SK-N-SH (cell line): Measurements from ENCODE around the gene GAB1. TPM values are rescaled to one million over a fixed set of nuclear protein-coding genes. Genes with fewer than 3 reads are reported as not detected.

Experiments used
- CTCF ChIA-PET: fragments of 300-600, 350-600 bp; formaldehyde crosslinking; extraction: SDS; loops from one replicate; lab custom pipeline; 2021; lab: Yijun Ruan, JAX
- POLR2A ChIA-PET: fragments of 350-600 bp; sonication (Branson Sonifier 250); formaldehyde crosslinking; extraction: SDS; loops from one replicate; lab custom pipeline; 2020; ENCODE audit warnings: antibody characterized with exemption, inconsistent platforms; lab: Yijun Ruan, JAX
- DNase-seq: peaks from one replicate; pipeline ENCODE4 v3.0.0; 2012
- H2AFZ ChIP-seq: fragments of 200-600 bp; sonication (generic); 2 replicates; pipeline ENCODE4 v1.8.1; 2016; ENCODE audit warnings: antibody characterized with exemption, mild to moderate bottlenecking, low read depth
- H3F3A ChIP-seq: fragments of 200-600 bp; sonication (generic); replicated peaks from 2 replicates; pipeline ENCODE3; 2016; ENCODE audit warnings: antibody characterized with exemption, mild to moderate bottlenecking; ENCODE audit not compliant: insufficient read depth
- H3K27ac ChIP-seq, 2 experiments: fragments of 200-500 bp in 1 of 2; fragments of 200-600 bp in 1 of 2; sonication (Bioruptor generic) in 1 of 2; sonication (generic), shearing (Covaris generic) in 1 of 2; 2 replicates each; pipeline versions ENCODE4 v1.5.1 to v1.6.1; 2014 to 2016; ENCODE audit warnings: low read depth in 2 of 2, inconsistent platforms in 1 of 2, low read length in 1 of 2, mild to moderate bottlenecking in 1 of 2, mixed read lengths in 1 of 2
- H3K27me3 ChIP-seq: fragments of 200-600 bp; sonication (generic), shearing (Covaris generic); 2 replicates; pipeline ENCODE4 v1.6.1; 2016; ENCODE audit warnings: mixed run types; ENCODE audit not compliant: insufficient read depth
- H3K36me3 ChIP-seq, 2 experiments: fragments of 200-500 bp in 1 of 2; fragments of 200-600 bp in 1 of 2; sonication (Bioruptor generic) in 1 of 2; sonication (generic) in 1 of 2; replicated peaks in 1 of 2; 2 replicates each; pipeline versions ENCODE3 to v1.5.1; 2014 to 2016; ENCODE audit warnings: low read length in 1 of 2, mild to moderate bottlenecking in 1 of 2; ENCODE audit not compliant: insufficient read depth in 2 of 2, control insufficient read depth in 1 of 2
- H3K4me1 ChIP-seq, 2 experiments: fragments of 200-500 bp in 1 of 2; fragments of 200-600 bp in 1 of 2; sonication (Bioruptor generic) in 1 of 2; sonication (generic), shearing (Covaris generic) in 1 of 2; 2 replicates each; pipeline versions ENCODE4 v1.5.1 to v1.6.1; 2014 to 2016; ENCODE audit warnings: low read depth in 1 of 2, low read length in 1 of 2, mixed run types in 1 of 2; ENCODE audit not compliant: insufficient read depth in 2 of 2, control insufficient read depth in 1 of 2
- H3K4me2 ChIP-seq: fragments of 200-600 bp; sonication (generic), shearing (Covaris generic); 2 replicates; pipeline ENCODE4 v1.6.1; 2017; ENCODE audit warnings: mixed run types
- H3K4me3 ChIP-seq, 2 experiments: fragments of 200-500 bp in 1 of 2; fragments of 200-600 bp in 1 of 2; sonication (Bioruptor generic) in 1 of 2; sonication (generic), shearing (Covaris generic) in 1 of 2; 2 replicates each; pipeline versions ENCODE4 v1.5.1 to v1.8.1; 2014 to 2016; ENCODE audit warnings: low read depth in 2 of 2, inconsistent platforms in 1 of 2, low read length in 1 of 2, mild to moderate bottlenecking in 1 of 2, mixed read lengths in 1 of 2, moderate library complexity in 1 of 2
- H3K79me2 ChIP-seq: fragments of 200-600 bp; sonication (generic); 2 replicates; pipeline ENCODE4 v1.8.1; 2017; ENCODE audit warnings: mild to moderate bottlenecking; ENCODE audit not compliant: insufficient read depth
- H3K9ac ChIP-seq: fragments of 200-600 bp; sonication (generic); 2 replicates; pipeline ENCODE4 v1.6.1; 2017; ENCODE audit warnings: mixed run types
- H3K9me2 ChIP-seq: fragments of 200-600 bp; sonication (generic); 2 replicates; pipeline ENCODE4 v1.6.1; 2017; ENCODE audit warnings: mixed run types
- H3K9me3 ChIP-seq: fragments of 200-600 bp; sonication (generic); 2 replicates; pipeline ENCODE4 v1.6.1; 2017; ENCODE audit warnings: mixed run types, mild to moderate bottlenecking, moderate library complexity
- H4K20me1 ChIP-seq: fragments of 200-600 bp; sonication (generic); 2 replicates; pipeline ENCODE4 v1.6.1; 2017; ENCODE audit warnings: mild to moderate bottlenecking, mixed run types; ENCODE audit not compliant: insufficient read depth
- ELF1 ChIP-seq: IDR thresholded peaks from 2 replicates; pipeline ENCODE4 v1.4.0; 2012
- FOSL2 ChIP-seq: IDR thresholded peaks from 2 replicates; pipeline ENCODE4 v1.4.0; 2012; ENCODE audit warnings: low read depth, mild to moderate bottlenecking, moderate library complexity, borderline replicate concordance
- FOXJ3 ChIP-seq: sonication (generic); formaldehyde crosslinking; IDR thresholded peaks from 2 replicates; pipeline ENCODE4 v1.5.1; 2020; ENCODE audit warnings: mild to moderate bottlenecking, missing genetic modification reagents
- GABPA ChIP-seq: IDR thresholded peaks from 2 replicates; pipeline ENCODE4 v1.4.0; 2012; ENCODE audit warnings: low read depth, mild to moderate bottlenecking
- JUND ChIP-seq: IDR thresholded peaks from 2 replicates; pipeline ENCODE4 v1.4.0; 2012
- MEF2A ChIP-seq: IDR thresholded peaks from 2 replicates; pipeline ENCODE4 v1.4.0; 2012; ENCODE audit warnings: low read depth, borderline replicate concordance
- NRF1 ChIP-seq: IDR thresholded peaks from 2 replicates; pipeline ENCODE4 v1.6.1; 2012; ENCODE audit warnings: low read depth, mild to moderate bottlenecking, low read length
- POLR2AphosphoS5 ChIP-seq: IDR thresholded peaks from 2 replicates; pipeline ENCODE4 v1.6.1; 2012; ENCODE audit warnings: low read depth, low read length
- RAD21 ChIP-seq: IDR thresholded peaks from 2 replicates; pipeline ENCODE4 v1.6.1; 2012; ENCODE audit warnings: mild to moderate bottlenecking, low read length
- RFX5 ChIP-seq: IDR thresholded peaks from 2 replicates; pipeline ENCODE4 v1.6.1; 2012; ENCODE audit warnings: mild to moderate bottlenecking, improper control_type of control experiment, low read length
- SIN3A ChIP-seq: IDR thresholded peaks from 2 replicates; pipeline ENCODE4 v1.6.1; 2012; ENCODE audit warnings: low read depth, mild to moderate bottlenecking, low read length, moderate library complexity, borderline replicate concordance
- SMC3 ChIP-seq: IDR thresholded peaks from 2 replicates; pipeline ENCODE4 v1.6.1; 2012; ENCODE audit warnings: low read depth, low read length, improper control_type of control experiment
- TAF1 ChIP-seq: IDR thresholded peaks from 2 replicates; pipeline ENCODE4 v1.6.1; 2012; ENCODE audit warnings: low read depth, mild to moderate bottlenecking, low read length, moderate library complexity, borderline replicate concordance
- TCF12 ChIP-seq: IDR thresholded peaks from 2 replicates; pipeline ENCODE4 v1.4.0; 2012
- TEAD4 ChIP-seq: IDR thresholded peaks from 2 replicates; pipeline ENCODE4 v1.4.0; 2012; ENCODE audit warnings: mild to moderate bottlenecking, borderline replicate concordance; ENCODE audit not compliant: insufficient read depth
- YY1 ChIP-seq: IDR thresholded peaks from 2 replicates; pipeline ENCODE4 v1.4.0; 2012; ENCODE audit warnings: low read depth, mild to moderate bottlenecking
- WGBS: methylation state at CpG from one replicate; pipeline ENCODE4 v1.1.6; 2017; ENCODE audit warnings: low lambda C conversion rate; 5-methylcytosine and 5-hydroxymethylcytosine counted together
- polyA plus RNA-seq, 3 experiments: library from polyadenylated mRNA; depleted of rRNA; stranded (reverse); fragments of >200 nt; gene quantifications; 2 replicates each; pipeline ENCODE4 v1.2.3, GENCODE V29; 2012
- TF ChIP-seq, protein P1 (sequence below): IDR thresholded peaks from 2 replicates; pipeline ENCODE4 v1.4.0; 2012; ENCODE audit warnings: low read depth
- TF ChIP-seq, protein P2 (sequence below): IDR thresholded peaks from 2 replicates; pipeline ENCODE4 v1.4.0; 2012; ENCODE audit warnings: low read depth, borderline replicate concordance
- TF ChIP-seq, protein P3 (sequence below): fragments of 150-350 bp; IDR thresholded peaks from 2 replicates; pipeline ENCODE4 v1.6.1; 2017; ENCODE audit warnings: antibody characterized with exemption, low read length, low read depth, borderline replicate concordance
- TF ChIP-seq, protein P4 (sequence below): IDR thresholded peaks from 2 replicates; pipeline ENCODE4 v1.6.1; 2012; ENCODE audit warnings: mild to moderate bottlenecking, low read depth, low read length, moderate library complexity

GAB1 gene
- polyA plus RNA-seq, 1 of the 3 experiments (the other 2 are of a cell fraction) = 3.7 TPM

DNA sequence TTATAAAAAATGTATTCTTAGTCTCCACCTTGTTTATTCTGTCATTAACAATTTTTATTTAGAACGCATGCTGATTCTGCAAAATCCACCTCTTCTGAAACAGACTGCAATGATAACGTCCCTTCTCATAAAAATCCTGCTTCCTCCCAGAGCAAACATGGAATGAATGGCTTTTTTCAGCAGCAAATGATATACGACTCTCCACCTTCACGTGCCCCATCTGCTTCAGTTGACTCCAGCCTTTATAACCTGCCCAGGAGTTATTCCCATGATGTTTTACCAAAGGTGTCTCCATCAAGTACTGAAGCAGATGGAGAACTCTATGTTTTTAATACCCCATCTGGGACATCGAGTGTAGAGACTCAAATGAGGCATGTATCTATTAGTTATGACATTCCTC lies 101.3 kb downstream of the GAB1 start:
- H3K9me3 ChIP-seq = no peaks in the 10 kb centered on the region
- POLR2A ChIA-PET = no interaction called here
- 84% methylated on average over 5 of the region's 5 CpGs for WGBS

More for the DNA sequence above, 101.3 kb downstream of the GAB1 start:
- no peak overlapping the region for H3K9ac ChIP-seq
- no peak overlapping the region for H2AFZ ChIP-seq
- no peaks in the 10 kb centered on the region for H3K9me2 ChIP-seq
- H3K4me3 ChIP-seq = no peak overlapping the region
- peaks cover 15 to 43% of the 10 kb centered on the region in 2 experiments for H3K36me3 ChIP-seq
- H3F3A ChIP-seq = no peaks in the 10 kb centered on the region
- no peaks in the 10 kb centered on the region; a peak in 1 of 4 replicates for H3K4me1 ChIP-seq
- no peak for DNase-seq
- TF ChIP-seq TAF1 (no peak), ELF1 (no peak), RAD21 (no peak), JUND (no peak), POLR2AphosphoS5 (no peak), YY1 (no peak), GABPA (no peak), RFX5 (no peak), TCF12 (no peak), SMC3 (no peak), FOXJ3 (CRISPR knock-in tag) (no peak), SIN3A (no peak), FOSL2 (no peak), TEAD4 (no peak), NRF1 (no peak), MEF2A (no peak)
- TF ChIP-seq, protein P1, sequence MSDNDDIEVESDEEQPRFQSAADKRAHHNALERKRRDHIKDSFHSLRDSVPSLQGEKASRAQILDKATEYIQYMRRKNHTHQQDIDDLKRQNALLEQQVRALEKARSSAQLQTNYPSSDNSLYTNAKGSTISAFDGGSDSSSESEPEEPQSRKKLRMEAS = no peak
- TF ChIP-seq, protein P2, sequence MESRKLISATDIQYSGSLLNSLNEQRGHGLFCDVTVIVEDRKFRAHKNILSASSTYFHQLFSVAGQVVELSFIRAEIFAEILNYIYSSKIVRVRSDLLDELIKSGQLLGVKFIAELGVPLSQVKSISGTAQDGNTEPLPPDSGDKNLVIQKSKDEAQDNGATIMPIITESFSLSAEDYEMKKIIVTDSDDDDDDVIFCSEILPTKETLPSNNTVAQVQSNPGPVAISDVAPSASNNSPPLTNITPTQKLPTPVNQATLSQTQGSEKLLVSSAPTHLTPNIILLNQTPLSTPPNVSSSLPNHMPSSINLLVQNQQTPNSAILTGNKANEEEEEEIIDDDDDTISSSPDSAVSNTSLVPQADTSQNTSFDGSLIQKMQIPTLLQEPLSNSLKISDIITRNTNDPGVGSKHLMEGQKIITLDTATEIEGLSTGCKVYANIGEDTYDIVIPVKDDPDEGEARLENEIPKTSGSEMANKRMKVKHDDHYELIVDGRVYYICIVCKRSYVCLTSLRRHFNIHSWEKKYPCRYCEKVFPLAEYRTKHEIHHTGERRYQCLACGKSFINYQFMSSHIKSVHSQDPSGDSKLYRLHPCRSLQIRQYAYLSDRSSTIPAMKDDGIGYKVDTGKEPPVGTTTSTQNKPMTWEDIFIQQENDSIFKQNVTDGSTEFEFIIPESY = no peak
- TF ChIP-seq, protein P3, sequence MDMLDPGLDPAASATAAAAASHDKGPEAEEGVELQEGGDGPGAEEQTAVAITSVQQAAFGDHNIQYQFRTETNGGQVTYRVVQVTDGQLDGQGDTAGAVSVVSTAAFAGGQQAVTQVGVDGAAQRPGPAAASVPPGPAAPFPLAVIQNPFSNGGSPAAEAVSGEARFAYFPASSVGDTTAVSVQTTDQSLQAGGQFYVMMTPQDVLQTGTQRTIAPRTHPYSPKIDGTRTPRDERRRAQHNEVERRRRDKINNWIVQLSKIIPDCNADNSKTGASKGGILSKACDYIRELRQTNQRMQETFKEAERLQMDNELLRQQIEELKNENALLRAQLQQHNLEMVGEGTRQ = no peak
- TF ChIP-seq, protein P4, sequence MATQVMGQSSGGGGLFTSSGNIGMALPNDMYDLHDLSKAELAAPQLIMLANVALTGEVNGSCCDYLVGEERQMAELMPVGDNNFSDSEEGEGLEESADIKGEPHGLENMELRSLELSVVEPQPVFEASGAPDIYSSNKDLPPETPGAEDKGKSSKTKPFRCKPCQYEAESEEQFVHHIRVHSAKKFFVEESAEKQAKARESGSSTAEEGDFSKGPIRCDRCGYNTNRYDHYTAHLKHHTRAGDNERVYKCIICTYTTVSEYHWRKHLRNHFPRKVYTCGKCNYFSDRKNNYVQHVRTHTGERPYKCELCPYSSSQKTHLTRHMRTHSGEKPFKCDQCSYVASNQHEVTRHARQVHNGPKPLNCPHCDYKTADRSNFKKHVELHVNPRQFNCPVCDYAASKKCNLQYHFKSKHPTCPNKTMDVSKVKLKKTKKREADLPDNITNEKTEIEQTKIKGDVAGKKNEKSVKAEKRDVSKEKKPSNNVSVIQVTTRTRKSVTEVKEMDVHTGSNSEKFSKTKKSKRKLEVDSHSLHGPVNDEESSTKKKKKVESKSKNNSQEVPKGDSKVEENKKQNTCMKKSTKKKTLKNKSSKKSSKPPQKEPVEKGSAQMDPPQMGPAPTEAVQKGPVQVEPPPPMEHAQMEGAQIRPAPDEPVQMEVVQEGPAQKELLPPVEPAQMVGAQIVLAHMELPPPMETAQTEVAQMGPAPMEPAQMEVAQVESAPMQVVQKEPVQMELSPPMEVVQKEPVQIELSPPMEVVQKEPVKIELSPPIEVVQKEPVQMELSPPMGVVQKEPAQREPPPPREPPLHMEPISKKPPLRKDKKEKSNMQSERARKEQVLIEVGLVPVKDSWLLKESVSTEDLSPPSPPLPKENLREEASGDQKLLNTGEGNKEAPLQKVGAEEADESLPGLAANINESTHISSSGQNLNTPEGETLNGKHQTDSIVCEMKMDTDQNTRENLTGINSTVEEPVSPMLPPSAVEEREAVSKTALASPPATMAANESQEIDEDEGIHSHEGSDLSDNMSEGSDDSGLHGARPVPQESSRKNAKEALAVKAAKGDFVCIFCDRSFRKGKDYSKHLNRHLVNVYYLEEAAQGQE = no peak
- CTCF ChIA-PET = no interaction called here
- no peaks in the 10 kb centered on the region for H4K20me1 ChIP-seq
- H3K79me2 ChIP-seq = no peaks in the 10 kb centered on the region
- H3K27ac ChIP-seq = no peak overlapping the region
- no peak overlapping the region for H3K4me2 ChIP-seq
- no peaks in the 10 kb centered on the region for H3K27me3 ChIP-seq
